Stimulated activated CD4-positive, alpha-beta T cell treated with anti-CD3 and anti-CD28 coated beads, Interleukin-2, amount 100 ng/mL, for 4 hours (primary cell): ENCODE data around the gene AFMID.
"Not testable (repeated sequence)": the region's sequence is repeated elsewhere in the genome, so short reads cannot be mapped to it uniquely, and the experiment has no call there.

Experiments
- DNase-seq: peaks from one replicate; pipeline ENCODE4 v3.0.0-alpha.2; 2020; ENCODE audit warnings: low read depth

AFMID gene

DNA sequence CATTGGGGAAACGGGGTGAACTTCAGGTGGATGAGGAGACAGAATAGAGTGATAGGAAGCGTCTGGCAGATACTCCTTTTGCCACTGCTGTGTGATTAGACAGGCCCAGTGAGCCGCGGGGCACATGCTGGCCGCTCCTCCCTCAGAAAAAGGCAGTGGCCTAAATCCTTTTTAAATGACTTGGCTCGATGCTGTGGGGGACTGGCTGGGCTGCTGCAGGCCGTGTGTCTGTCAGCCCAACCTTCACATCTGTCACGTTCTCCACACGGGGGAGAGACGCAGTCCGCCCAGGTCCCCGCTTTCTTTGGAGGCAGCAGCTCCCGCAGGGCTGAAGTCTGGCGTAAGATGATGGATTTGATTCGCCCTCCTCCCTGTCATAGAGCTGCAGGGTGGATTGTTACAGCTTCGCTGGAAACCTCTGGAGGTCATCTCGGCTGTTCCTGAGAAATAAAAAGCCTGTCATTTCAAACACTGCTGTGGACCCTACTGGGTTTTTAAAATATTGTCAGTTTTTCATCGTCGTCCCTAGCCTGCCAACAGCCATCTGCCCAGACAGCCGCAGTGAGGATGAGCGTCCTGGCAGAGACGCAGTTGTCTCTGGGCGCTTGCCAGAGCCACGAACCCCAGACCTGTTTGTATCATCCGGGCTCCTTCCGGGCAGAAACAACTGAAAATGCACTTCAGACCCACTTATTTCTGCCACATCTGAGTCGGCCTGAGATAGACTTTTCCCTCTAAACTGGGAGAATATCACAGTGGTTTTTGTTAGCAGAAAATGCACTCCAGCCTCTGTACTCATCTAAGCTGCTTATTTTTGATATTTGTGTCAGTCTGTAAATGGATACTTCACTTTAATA lies 37.3 kb downstream of the AFMID start:
- no peak for DNase-seq

DNA sequence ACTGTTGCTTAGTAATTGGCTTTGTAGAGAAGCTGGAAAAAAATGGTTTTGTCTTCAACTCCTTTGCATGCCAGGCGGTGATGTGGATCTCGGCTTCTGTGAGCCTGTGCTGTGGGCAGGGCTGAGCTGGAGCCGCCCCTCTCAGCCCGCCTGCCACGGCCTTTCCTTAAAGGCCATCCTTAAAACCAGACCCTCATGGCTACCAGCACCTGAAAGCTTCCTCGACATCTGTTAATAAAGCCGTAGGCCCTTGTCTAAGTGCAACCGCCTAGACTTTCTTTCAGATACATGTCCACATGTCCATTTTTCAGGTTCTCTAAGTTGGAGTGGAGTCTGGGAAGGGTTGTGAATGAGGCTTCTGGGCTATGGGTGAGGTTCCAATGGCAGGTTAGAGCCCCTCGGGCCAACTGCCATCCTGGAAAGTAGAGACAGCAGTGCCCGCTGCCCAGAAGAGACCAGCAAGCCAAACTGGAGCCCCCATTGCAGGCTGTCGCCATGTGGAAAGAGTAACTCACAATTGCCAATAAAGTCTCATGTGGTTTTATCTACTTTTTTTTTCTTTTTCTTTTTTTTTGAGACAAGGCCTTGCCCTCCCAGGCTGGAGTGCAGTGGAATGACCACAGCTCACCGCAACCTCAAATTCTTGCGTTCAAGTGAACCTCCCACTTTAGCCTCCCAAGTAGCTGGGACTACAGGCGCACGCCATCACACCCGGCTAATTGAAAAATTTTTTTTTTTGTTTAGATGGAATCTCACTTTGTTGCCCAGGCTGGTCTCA lies 38.1 kb downstream of the AFMID start:
- DNase-seq, result no peak

DNA sequence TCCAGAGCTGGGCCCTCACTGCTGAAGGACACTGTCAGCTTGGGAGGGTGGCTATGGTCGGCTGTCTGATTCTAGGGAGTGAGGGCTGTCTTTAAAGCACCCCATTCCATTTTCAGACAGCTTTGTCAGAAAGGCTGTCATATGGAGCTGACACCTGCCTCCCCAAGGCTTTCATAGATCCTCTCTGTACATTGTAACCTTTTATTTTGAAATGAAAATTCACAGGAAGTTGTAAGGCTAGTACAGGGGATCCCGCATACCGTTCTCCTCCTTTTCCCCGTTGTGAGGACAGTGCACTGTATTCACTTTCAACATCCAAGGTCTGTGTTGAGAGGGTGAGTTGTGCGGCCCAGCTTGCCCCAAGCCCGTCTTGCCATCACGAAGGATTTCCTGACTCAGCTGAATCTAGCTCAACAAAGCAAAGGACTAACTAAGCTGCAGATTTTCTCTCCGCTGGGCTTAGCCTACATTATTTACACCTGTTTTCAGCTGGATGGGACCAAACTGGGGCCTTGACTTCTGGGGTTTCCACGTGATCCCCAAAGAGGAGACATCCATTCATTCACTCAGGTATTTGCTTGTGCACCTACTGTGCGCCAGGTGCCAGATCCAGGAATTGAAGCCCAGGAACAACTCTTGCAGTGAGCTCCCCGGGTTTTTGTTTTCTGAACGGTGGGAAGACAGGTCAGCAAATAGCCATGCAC lies 39.0 kb downstream of the AFMID start:
- DNase-seq, result no peak

DNA sequence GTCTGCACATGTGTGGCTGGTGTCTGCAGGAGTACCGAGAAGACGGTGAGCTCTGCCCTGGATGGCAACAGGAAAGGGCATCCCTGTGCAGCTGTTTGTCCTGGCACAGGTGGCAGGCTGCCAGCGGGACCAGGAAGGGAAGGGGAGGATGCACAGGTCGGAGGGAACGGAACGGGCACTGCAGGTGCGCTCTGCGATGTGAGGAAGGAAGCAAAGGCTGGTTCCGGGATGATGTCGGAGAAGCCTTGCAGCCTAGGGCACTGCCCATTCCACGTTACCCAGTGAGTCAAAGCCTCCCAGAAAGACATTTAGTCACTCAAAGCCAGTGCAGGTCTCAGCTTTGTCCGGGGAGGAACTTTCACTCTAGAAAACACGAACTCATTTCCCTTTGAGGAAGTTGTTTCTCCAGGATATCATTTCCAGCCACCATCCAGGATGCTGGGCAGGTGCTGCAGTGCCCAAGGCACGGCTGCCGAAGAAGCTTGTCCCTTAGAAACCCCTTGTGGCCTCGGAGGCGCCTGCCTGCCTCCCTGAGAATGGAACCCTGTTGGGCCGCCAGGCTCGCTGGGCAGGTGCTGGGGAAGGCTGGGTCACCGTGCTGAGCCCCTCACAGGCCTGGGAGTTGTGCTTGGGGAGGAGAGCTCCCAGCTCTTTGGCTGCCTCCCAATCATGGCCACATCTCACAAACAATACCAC lies 39.7 kb downstream of the AFMID start:
- no peak for DNase-seq

DNA sequence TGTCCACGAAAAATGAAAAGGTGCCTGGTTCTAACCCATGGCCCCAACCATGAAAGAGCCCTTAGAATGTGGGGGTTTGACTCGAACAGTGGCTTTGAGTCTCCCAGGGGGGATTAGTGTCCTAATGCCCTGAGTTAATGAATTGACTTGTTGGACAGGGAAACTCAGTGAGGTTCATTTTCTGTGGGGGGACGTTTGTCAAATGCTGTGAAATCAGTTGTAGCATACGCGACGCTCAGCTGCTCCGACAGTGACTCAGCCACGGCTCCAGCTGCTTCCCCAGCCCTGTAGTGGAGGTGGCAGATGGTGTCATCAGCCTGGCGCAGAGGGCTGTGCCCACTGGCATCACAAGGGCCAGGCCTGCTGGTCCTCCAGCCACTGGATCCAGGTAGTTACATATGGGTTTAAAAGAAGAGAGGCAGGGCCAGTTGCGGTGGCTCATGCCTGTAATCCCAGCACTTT lies 40.3 kb downstream of the AFMID start:
- no peak for DNase-seq

DNA sequence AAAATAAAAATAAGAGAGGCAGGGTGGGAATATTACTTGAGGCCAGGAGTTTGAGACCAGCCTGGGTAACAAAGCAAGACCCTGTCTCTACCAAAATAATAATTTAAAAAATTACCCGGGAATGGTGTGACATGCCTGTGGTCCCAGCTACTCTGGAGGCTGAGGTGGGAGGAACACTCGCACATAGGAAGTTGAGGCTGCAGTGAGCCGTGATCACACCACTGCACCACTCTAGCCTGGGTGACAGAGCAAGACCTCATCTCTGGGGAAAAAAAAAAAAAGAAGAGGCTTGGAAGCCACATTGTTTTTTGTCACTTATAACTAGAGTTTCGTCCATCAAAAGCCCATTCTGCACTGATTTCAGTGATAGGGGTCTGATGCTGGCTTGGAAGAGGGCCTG lies 41.0 kb downstream of the AFMID start:
- DNase-seq, result no peak

DNA sequence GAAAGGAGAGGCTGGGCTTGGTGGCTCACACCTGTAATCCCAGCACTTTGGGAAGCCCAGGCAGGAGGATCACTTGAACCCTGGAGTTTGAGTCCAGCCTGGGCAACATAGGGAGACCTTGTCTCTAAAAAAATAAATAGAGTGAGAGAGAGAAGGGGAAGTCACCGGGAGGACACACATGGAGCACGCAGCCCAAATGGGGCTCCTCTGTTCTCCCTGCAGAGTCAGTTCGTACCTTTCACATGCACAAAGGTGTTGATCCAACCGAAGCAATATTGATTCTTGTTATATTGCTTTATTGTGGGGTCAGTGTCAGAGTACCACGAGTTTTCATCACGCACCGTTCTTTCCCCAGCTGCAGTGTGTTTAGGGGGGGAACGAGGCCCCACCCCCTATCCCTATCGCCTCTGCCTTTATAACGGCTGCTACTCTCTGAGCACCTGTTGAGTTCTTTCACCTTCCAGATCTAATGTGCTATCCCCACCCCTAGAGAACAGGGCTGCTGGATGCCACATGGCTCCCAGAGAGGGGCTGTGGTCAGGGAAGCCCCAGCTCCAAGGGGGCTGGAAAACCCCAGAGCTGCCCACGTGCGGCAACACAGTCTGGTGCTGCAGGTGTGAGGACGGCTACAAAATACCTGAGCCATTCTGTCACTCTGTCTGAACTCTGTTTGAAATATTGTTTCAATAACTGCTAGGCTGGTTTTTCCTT lies 43.2 kb downstream of the AFMID start:
- DNase-seq, result no peak

DNA sequence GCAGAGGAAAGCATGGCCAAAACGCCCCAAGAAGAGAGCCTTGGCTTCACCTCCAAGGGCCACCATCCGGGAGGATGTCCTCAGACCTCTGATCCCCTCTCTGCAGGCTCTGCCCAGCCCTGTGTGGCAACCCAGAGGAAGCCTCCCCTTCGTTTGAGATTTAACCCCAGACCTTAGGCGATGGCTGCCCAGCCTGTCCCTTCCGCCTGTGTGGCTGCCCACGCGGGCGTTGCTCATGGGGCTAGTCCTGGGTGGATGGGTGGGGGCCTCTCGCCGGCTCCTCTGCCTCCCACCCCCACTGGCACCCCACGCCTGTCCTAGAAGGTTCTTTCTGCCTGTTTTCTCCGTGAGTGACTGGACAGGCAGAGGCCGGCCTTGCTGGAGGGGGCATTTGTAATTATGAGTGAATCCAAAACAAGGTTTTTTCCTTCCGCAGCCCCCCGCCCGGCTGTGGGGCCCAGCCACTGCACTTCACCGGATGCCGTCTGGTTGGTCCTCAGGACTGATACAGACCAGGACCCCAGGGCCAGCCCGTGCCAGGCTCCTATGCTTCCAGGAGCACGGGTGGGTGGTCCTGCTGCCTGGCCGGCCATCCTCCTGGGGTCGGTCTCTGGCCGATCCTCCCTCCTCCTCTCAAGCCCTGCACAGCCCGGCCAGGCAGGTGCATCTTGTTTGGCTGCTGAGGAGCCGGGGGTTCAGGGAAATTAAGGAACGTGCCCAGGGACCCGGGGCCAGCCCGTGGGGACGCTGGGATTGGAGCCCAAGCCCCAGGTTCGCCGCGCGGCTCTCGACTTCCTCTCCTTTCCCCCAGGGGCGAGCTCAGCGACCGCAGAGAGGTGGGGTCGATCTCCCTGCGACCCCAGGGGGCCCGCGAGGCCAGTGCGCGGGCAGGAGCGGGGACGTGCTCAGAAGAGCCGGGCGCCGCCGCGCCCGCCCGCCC lies 44.1 kb downstream of the AFMID start, which contains the start of gene TMEM235:
Gene TMEM235 (plus strand): TSS at position 636 of the 940 bp plus-strand sequence. CDS start 393 bp downstream, outside the sequence.
- no peak for DNase-seq

DNA sequence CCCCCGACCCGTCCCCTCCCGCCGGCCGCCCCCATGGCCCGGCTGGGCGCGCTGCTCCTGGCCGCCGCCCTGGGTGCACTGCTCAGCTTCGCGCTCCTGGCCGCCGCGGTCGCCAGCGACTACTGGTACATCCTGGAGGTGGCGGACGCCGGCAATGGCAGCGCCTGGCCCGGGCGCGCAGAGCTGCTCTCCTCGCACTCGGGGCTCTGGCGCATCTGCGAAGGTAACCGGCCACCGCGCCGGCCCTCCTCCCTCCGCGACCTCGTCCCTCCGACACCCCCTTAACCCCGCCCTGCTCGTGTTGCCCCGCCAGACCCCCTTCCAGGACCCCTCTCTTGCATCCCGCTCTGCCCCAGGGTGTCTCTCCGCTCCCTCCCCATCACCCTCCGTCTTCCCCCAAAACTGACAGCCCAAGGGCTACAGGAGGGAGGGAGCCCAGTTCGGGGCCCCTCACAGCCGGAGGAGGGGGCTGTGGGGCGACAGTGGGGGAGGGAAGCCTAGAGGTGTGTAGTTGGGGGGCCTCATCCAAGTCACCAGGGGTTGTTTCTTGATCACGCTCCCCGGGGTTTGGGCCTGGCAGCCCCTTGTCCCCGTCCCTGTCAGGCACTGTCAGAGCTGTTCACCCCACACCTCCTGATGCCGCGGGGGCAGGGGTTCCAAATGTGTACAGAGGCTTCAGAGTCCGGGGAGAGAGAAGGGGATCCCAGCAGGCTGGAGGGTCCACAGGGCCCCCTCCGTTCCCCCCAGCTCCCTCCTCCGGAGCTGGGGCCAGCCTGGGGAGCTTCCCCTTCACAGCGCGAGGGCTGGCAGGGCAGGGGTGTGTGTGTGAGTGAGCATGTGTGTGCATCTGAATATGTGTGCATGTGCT lies 45.1 kb downstream of the AFMID start:
- DNase-seq, result no peak

DNA sequence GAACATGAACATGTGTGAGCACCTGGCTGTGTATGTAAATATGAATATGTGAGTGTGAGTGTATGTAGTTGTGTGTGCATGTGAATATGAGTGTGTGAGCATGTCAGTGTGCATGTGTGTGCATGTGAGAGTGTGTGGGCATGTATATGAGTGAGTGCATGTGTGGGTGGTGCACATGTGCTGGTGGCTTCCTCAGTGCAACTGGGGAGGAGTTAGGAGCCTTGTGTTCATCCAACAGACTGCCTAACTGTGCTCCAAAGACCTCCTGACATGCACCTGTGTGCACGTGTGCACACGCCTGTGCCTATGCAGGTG lies 45.7 kb downstream of the AFMID start:
- no peak for DNase-seq

DNA sequence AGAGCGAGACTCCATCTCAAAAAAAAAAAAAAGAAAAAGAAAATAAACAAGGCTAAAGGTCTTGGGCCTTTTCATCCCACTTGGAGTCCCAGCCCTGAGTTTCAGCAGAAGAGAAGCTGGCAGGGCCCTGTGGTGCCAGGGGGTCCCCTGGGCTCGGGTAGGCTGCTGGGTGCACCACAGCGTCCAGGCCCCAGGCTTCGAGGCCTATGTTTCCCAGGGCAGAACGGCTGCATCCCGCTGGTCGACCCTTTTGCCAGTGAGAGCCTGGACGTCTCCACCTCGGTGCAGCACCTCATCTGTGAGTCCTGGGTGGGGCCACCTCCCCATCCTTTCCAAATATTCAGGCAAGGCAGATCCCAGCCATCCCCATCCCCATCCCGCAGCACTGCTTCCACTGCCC lies 46.5 kb downstream of the AFMID start:
- no peak for DNase-seq

DNA sequence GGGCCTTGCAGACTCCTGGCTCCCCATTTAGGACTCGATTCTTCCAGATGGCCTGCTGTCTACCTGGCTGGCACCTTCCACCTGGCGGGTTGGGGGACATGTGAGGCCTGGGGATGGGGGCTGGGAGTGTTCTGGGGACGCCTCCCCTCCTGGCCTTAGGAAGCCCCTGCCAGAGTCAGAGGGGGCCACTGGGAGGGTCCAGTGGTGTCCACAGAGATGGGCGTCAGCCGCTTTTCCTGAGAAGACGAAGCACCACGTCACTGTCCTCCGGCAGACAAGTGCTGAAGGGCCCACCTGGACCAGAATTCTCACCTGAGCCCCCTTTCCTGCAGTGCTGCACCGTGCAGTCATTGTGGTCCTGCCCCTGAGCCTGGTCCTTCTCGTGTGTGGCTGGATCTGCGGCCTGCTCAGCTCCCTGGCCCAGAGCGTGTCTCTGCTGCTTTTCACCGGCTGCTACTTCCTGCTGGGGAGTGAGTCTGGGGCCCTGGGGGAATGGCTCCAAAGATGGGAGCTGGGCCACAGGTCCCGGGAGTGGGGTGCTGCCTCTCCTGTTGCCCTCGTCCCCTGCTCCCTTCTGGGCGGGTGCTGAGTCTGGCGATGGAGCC lies 47.2 kb downstream of the AFMID start:
- DNase-seq, result no peak

DNA sequence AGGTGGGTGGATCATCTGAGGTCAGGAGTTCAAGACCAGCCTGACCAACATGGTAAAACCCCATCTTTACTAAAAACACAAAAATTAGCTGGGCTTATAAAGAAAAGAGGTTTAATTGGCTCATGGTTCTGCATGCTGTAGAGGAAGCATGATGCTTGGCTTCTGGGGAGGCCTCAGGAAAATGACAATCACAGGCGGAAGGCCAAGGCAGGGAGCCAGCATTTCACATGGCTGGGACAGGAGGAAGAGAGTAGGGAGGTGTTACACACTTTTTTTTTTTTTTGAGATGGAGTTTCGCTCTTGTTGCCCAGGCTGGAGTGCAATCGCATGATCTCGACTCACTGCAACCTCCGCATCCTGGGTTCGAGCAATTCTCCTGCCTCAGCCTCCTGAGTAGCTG lies 47.9 kb downstream of the AFMID start:
- DNase-seq, result not testable (repeated sequence)

DNA sequence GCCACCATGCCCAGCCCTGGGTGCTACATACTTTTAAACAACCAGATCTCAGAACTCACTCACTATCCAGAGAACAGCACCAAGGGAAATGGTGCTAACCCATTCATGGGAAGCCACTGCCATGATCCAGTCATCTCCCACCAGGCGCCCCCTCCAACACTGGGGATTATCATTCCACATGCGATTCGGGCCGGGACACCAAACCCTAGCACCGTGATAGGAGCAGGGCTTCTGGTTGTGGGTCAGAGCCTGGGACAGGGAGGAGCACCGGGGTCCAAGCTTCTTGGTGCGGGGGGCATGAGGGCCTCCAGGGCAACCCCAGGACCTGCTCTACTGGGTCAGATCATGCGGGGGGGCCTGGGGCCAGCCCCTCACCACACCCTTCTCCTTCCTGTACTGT lies 48.7 kb downstream of the AFMID start:
- DNase-seq, result no peak

DNA sequence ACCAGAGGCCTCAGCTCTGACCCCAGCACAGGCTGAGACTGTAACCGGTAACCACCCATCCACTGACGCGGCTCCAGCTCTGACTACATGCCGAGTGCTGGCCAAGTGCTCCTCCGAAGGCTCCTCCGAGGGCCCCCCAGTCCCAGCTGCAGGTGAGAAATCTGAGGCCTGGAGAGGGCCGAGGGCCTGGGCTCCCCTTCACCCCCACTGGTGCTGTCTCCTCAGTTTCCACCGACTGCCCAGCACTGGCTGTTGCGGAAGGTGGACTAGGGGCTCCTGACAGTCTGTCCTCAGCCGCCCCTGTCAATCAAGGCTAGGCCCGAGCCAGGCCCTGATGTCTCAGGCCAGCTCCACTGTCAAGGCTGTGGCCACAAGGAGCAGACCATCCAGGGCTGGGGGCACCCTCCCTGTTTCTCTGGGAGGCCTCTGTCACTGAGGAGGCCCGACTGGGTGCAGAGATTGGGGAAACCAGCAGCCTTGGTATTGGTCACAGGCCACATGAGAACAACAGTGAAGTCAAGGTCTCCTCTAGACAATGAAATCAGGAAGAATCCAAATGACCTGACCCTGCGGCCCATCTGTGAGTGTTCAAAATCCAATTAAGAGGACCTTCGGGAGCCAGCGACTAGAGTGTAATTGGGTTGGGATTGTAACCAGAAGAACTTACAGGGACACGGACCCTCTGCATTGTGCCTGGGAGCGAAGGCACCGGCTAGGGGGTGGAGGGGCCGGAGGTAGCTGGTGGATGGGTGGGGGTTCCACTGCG lies 49.4 kb downstream of the AFMID start:
- DNase-seq, result no peak

DNA sequence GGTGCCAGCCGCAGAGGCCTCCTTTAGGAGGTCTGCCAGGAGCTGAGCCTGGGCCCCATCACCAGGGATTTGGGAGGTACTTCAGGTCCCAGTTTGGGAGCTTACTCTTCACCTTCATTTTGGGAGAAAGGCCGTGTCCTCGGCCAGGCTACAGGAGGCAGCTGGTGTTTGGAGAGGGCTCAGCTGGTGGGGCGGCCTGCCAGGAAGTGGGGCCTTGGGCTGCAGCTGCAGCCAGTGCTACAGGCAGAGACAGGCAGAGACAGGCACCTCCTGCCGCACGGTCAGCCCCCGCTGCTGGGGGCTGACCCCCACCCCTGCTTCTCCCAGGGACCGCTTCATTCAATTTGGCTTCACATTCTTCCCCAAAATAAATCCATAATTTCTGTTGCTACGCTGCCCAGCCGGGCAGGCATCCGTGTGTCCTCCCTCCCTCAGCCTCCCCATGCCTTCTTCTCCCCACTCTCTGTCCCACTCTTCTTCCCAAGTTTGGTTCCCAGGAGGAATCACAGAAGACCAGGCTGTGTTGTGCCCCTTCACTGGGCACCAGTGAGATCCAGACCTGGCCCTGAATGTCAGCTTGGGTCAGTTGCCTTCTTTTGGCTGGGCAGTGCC lies 50.3 kb downstream of the AFMID start:
- DNase-seq, result no peak

DNA sequence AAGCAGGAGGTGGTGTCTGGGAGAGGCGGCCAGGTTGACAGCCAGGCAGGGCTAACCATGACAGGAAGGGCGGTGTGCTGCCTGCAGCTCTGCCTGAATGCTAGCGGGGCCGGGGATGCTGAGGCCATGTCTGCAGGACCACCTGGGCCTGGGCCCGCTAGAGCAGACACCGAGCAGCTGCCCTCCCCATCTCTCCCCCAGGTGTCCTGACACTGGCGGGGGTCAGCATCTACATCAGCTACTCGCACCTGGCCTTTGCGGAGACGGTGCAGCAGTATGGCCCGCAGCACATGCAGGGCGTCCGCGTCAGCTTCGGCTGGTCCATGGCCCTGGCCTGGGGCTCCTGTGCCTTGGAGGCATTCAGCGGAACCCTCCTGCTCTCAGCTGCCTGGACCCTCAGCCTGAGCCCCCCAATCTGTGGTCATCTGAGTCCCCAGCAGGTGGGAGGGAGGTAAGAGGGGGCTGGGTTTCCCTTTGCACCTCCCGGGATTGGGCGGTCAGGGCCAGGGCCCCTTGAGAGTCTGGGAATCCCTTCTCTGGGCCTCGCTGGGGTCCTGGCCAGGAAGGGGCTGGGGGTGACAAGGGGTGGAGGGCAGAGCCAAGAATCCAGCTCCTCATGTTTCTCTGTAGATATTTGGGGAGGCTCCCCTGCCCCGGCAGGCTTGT lies 51.8 kb downstream of the AFMID start:
- no peak for DNase-seq
